NOMO-1 treated with dmso at 0.1 percent for 144 hours (cell line): Measurements from ENCODE around the gene MTAP.

Experiments used
- DNase-seq: peaks from one replicate; lab custom pipeline; 2025; ENCODE audit not compliant: unreplicated experiment; lab: John Stamatoyannopoulos, UW

The MTAP gene

GRCh38 chr9:21848615-21849014, 46.2 kb downstream of the MTAP start:
- no peak for DNase-seq

- DNase-seq: no peak
Observed at GRCh38 chr9:21852754-21853153, 50.3 kb downstream of the MTAP start.

DNA sequence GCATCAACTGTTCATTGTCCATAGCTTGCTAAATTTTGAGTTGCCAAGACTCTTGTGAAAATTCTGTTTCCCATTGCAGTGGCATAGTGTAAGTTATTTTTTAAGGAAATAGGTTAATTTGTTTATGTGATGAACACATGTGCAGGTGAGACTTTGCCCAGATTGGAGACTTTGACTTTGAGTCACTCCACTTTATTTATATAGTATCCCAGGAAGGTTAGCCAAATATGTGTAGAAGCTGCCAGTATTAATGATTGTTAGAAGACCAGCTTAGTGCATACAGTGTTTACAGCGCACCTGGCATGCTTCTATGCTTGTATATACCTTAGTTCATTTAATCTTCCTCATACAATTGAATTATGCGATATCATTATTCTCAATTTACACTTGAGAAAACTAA, 51.0 kb downstream of the MTAP start:
- no peak for DNase-seq

GRCh38 chr9:21854119-21854518, 51.7 kb downstream of the MTAP start:
- no peak for DNase-seq

DNA sequence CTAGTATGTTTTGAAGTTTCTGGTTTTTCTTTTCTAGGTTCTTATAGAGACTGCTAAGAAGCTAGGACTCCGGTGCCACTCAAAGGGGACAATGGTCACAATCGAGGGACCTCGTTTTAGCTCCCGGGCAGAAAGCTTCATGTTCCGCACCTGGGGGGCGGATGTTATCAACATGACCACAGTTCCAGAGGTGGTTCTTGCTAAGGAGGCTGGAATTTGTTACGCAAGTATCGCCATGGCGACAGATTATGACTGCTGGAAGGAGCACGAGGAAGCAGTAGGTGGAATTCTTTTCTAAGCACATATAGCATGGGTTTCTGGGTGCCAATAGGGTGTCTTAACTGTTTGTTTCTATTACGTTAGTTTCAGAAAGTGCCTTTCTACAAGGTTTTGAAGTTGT, 52.2 kb downstream of the MTAP start:
- DNase-seq: no peak

DNA sequence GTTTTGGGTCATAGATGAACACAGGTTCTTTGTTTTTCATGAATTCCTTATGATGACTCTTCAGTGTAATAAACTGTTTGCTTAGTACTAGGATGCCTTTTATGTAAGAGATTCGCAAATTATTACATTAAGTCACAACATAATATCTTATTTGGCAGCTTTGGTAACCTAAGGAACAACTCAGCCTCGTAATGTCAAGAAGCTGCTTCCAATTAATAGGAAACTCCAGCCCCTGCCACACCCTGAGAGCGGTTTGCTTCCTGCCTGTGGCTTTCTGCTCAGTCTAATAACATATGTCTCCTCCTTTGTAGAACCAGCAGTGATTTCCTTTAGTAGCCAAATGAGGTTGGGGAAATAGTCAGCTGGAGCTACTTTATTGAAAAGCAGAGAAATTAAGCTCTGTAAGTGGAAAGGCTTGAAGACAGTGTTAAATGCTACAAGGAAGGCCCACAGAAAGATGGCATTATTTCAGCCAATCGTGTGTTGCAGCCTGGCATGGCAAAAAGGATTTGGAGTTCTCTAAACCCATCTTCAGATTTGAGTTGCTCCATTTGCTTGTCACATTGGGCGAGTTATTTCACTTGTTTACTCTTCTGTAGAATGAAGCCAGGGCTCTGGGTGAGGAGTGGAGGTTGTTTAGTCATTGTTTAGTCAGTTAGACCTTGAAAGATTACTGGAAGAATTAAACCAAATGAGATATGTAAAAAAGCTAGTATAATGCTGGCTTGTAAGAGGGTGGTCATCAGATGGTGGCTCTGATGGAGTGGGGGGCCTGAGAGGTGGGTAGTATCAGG, 54.1 kb downstream of the MTAP start:
- no peak for DNase-seq

DNA sequence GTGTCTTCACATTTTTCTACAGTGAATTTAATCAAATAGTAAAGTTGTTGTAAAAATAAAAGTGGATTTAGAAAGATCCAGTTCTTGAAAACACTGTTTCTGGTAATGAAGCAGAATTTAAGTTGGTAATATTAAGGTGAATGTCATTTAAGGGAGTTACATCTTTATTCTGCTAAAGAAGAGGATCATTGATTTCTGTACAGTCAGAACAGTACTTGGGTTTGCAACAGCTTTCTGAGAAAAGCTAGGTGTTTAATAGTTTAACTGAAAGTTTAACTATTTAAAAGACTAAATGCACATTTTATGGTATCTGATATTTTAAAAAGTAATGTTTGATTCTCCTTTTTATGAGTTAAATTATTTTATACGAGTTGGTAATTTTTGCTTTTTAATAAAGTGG, 60.4 kb downstream of the MTAP start:
- DNase-seq: no peak

DNA sequence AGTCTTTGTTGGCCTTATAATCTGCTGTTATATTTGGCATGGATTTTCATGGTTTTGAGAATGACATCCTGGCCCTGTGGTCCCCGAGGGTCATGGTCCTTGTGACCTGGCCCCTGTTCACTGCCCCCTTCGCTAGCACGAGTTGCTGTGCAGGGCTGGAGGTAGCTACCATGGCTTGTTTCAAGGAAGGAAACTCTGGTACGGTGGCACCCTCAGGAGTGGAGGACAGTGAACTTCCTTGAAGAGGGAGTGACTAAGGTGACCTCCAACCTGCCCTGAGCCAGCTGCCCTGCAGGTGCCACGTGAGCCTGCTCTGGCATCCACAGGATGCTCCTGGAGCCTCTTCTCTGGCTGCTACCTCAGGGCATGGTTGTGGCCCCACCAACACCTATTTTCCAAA, 62.1 kb downstream of the MTAP start:
- no peak for DNase-seq

DNA sequence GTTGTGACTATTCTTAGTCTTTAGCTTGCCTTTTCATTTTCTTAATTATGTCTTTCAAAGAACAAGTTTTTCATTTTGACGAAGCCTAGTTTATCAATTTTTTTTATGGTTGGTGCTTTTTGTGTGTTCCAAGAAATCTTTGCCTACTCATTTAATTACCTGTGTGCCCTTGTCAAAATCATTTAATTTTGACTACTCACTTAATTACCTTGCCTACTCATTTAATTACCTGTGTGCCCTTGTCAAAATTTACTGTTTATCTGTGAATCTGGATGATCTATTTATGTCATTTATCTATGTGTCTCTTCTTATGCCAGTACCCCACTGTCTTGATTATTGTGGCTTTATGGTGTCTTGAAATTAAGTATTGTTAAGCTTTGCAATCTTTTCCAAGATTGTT, 63.9 kb downstream of the MTAP start:
- no peak for DNase-seq

DNA sequence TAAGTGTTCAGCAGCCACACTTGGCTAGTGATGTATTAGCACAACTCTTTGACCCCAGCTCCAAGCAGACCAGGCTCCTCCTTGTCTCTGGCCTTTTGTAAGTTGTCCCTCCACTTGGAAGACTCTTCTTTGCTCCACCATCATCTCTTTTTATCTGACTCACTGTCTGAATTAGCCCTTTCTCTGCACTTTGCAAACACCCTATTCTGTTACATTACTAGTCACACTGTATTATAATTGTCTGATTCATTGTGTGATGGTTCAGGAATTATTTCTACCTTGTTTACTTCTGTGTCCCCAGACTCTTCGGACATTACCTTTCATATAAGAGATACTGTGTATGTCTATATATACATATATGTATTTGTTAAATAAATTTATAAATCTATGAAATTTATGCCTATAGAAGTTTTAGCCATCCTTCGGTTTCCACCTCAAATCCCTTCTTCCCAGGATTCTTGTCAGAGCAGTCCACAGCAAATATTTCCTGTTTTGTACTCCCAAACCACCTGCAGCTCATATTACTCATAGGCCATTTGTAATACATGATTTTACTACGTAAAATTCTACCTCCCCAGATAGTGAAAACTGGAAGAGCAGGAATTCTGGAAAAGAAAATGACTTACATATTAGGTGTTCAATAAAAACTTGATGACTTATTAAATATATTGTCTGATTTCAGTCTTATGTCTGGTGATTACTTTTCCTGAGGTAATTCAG, 69.0 kb downstream of the MTAP start:
- DNase-seq: no peak

DNA sequence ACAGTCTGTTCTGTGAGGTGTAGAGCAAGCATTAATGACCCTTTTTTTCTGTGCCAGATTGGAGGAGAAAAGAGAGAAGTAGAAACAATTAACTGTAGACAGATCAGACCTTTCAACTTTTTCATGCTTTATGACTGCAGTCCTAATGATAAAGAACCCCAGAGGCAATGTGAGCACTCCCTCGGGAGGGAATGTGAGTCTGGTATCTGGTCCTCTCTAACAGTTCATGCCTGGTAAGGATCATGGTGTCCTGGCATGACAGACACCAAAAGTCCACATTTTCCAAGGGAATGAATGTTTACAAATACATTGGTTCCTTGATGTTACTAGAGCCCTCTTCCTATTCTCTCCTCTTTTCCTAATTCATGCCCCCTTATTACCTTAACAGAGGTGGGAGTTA, 70.3 kb downstream of the MTAP start:
- no peak for DNase-seq

DNA sequence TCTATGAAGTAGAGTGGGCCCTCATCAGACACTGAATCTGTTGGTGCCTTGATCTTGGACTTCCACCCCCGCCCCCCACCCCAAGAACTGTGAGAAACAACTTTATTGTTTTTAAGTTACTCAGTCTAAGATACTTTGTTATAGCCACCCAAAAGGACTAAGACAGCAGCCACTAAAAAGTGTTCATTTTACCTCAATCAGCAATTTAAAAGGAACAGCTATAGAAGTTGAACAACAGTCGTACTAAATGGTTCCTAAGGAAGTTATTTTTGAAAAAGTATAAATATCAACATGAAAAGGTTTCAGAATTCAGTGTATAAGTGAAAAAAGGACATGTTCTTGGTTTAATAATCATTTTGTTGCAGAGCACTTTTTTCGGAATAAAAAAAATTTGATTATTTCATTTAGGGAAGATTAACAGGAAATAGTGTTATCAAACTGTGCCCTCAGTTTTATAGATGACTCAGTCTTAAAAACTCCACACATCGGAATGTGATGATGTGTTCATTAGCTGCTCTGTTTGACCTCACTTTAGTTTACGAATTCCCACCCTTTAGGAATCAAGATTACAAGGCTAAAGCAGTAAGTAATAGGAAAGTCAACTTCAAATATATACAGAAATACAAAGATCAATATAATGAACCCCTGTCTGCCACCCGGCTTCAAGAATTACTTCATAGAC, 71.2 kb downstream of the MTAP start:
- no peak for DNase-seq

GRCh38 chr9:21875893-21876292, 73.5 kb downstream of the MTAP start:
- DNase-seq: no peak

GRCh38 chr9:21883642-21884041, 81.2 kb downstream of the MTAP start:
- no peak for DNase-seq

GRCh38 chr9:21889673-21890072, 87.2 kb downstream of the MTAP start:
- DNase-seq: no peak

GRCh38 chr9:21890696-21891095, 88.3 kb downstream of the MTAP start:
- DNase-seq: no peak

GRCh38 chr9:21901546-21901945, 99.1 kb downstream of the MTAP start:
- DNase-seq: no peak

GRCh38 chr9:21902136-21902535, 99.7 kb downstream of the MTAP start:
- no peak for DNase-seq

DNA sequence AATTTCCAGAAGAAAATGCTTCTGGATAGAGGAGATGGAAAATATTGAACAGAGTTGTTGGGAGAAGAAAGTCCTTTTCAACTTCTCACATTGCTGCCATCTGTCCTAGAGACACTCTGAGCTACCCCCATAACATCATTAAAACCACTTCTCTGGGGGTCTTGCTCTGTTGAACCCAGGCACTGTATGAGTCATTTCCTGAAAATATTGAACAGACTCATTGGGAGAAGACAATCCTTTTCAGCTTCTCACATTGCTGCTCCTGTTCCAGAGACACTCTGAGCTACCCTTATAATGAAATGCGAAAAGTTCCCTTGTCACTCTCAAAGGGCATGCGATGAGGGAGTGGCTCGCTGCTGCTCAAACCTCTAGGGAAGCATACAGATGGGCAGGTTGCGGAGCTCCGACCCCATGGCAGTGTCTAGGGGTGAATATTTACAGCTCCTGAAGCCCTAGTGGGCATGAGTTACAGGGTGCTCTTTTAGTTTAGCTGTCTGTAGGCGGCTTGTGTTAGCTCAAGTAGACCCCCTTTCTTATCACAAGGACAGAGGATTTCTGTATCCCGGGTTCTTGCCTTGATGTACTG, 101.0 kb downstream of the MTAP start:
- DNase-seq: no peak

DNA sequence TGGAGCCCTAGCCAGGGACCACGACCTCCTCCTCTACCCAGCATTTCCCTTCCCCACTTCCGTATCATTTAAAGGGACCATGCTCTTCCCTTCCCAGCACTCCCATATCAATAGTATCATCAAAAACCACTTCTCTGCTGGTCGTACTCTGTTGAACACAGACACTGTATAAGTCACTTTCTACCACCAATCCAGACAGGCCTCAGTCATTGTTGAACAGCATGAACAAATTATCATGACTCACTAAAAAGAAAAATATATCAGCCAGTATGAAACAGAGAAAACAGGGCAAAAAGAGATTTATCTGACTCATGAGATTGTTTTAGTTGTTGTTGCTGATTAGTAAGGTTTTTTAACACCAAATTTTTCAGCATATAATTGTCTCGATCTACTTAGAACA, 101.9 kb downstream of the MTAP start:
- no peak for DNase-seq

DNA sequence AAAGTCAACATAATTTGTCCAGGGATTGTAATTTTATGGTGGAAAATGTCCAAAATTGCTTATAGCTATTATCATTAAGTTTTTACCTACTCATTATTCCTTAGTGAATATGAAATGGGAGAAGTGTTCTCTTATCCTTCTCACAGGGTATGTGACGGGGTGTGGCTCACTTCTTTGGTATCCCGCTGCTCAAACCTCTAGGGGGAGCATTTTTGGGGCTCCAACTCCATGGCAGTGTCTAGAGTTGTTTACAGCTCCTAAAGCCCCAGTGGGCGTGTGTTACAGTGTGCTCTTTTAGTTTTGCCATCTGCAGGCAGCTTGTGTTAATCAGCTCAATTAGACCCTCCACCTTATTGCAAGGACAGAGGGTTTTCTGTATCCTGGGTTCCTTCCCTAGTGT, 102.3 kb downstream of the MTAP start:
- DNase-seq: no peak

GRCh38 chr9:21906213-21906612, 103.8 kb downstream of the MTAP start:
- no peak for DNase-seq
